HepG2 (cell line): Measurements from ENCODE around the gene PACS2. TPM values are rescaled to one million over a fixed set of nuclear protein-coding genes. Genes with fewer than 3 reads are reported as not detected.

Experiments used
- ATAC-seq: fragments of 200-7000 bp; cut with Tn5 transposase; 3 replicates; pipeline ENCODE4 v1.9.1; 2020; ENCODE audit warnings: mild to moderate bottlenecking, moderate library complexity
- BruUV-seq: library from RNA; stranded (reverse); fragments of 400-500 nt; replicated peaks from 2 replicates; lab custom pipeline; 2021; lab: Mats Ljungman, UMichigan
- CTCF ChIA-PET: fragments of 300-600 bp; formaldehyde crosslinking; extraction: SDS; loops from one replicate; lab custom pipeline; 2021; ENCODE audit warnings: low total read pairs, inconsistent platforms, low intra/inter-chr PET ratio; lab: Yijun Ruan, JAX
- POLR2A ChIA-PET: fragments of 350-600 bp; sonication (Branson Sonifier 250); formaldehyde crosslinking; loops from one replicate; lab custom pipeline; 2020; ENCODE audit warnings: antibody characterized with exemption, inconsistent platforms; lab: Yijun Ruan, JAX
- DNase-seq: peaks from one replicate; pipeline ENCODE4 v3.0.0-alpha.2; 2015; ENCODE audit warnings: low spot score
- FAIRE-seq: peaks from 3 replicates; lab custom pipeline; 2011; peaks lifted over from hg19 to GRCh38; lab: Jason Lieb, UNC
- H2AFZ ChIP-seq: one replicate; pipeline ENCODE4 v1.6.1; 2011; ENCODE audit warnings: low read length, inconsistent platforms
- H3K27ac ChIP-seq: fragments of 300-600 bp; 3 replicates; pipeline ENCODE4 v1.8.0; 2011; ENCODE audit warnings: mixed run types, mild to moderate bottlenecking, mixed read lengths, low read length, inconsistent platforms; ENCODE audit not compliant: insufficient read depth; ENCODE audit errors: extremely low read length
- H3K27me3 ChIP-seq, 2 experiments: fragments of 200-600 bp in 1 of 2; 2 replicates in 1 of 2; 3 replicates in 1 of 2; pipeline versions ENCODE4 v1.6.0 to v1.8.0; 2011; ENCODE audit warnings: low read length in 2 of 2, mild to moderate bottlenecking in 2 of 2, moderate library complexity in 2 of 2, inconsistent platforms in 1 of 2; ENCODE audit not compliant: insufficient read depth in 2 of 2, control insufficient read depth in 1 of 2
- H3K36me3 ChIP-seq, 2 experiments: fragments of 200-600 bp in 1 of 2; replicated peaks in 1 of 2; 2 replicates in 1 of 2; 3 replicates in 1 of 2; pipeline versions ENCODE4 v1.5.1 to v1.8.0; 2011; ENCODE audit warnings: low read length in 2 of 2, inconsistent platforms in 1 of 2; ENCODE audit not compliant: insufficient read depth in 2 of 2, control insufficient read depth in 1 of 2
- H3K4me1 ChIP-seq: 2 replicates; pipeline ENCODE4 v1.5.1; 2012; ENCODE audit warnings: low read length, inconsistent platforms; ENCODE audit not compliant: insufficient read depth
- H3K4me2 ChIP-seq: 2 replicates; pipeline ENCODE4 v1.6.0; 2011; ENCODE audit warnings: low read depth, low read length, inconsistent platforms
- H3K4me3 ChIP-seq, 3 experiments: fragments of 200-600 bp in 1 of 3; sonication (generic), shearing (Covaris generic) in 1 of 3; replicated peaks in 1 of 3; 2 replicates each; pipeline ENCODE4 v1.5.1; 2011 to 2016; ENCODE audit warnings: low read length in 3 of 3, inconsistent platforms in 2 of 3, low read depth in 2 of 3, mild to moderate bottlenecking in 2 of 3, control low read depth in 1 of 3, mixed read lengths in 1 of 3; ENCODE audit not compliant: insufficient read depth in 1 of 3
- H3K79me2 ChIP-seq: one replicate; pipeline ENCODE4 v1.6.1; 2011; ENCODE audit warnings: low read length, inconsistent platforms; ENCODE audit not compliant: insufficient read depth
- H3K9ac ChIP-seq: 2 replicates; pipeline ENCODE4 v1.6.0; 2011; ENCODE audit warnings: mild to moderate bottlenecking, low read depth, low read length, inconsistent platforms; ENCODE audit not compliant: insufficient read depth
- H3K9me3 ChIP-seq: 2 replicates; pipeline ENCODE4 v1.5.1; 2012; ENCODE audit warnings: mild to moderate bottlenecking, low read length
- H4K20me1 ChIP-seq: 2 replicates; pipeline ENCODE4 v1.6.0; 2011; ENCODE audit warnings: inconsistent platforms, mild to moderate bottlenecking, low read length, moderate library complexity; ENCODE audit not compliant: insufficient read depth
- AGO2 ChIP-seq: fragments of 200-400 bp; formaldehyde crosslinking; optimal IDR thresholded peaks from 2 replicates; pipeline ENCODE3; 2017; ENCODE audit warnings: mild to moderate bottlenecking, low read depth, low read length, moderate library complexity
- FIP1L1 ChIP-seq: fragments of 200-400 bp; formaldehyde crosslinking; IDR thresholded peaks from 2 replicates; pipeline ENCODE4 v1.6.1; 2018; ENCODE audit warnings: low read depth, mild to moderate bottlenecking, low read length, moderate library complexity, borderline replicate concordance; ENCODE audit not compliant: insufficient read depth
- HNRNPK ChIP-seq: fragments of 200-400 bp; formaldehyde crosslinking; IDR thresholded peaks from 2 replicates; pipeline ENCODE4 v1.6.1; 2018; ENCODE audit warnings: low read length, low read depth, moderate library complexity, mild to moderate bottlenecking; ENCODE audit not compliant: poor library complexity, severe bottlenecking
- NCOA5 ChIP-seq: sonication (generic); formaldehyde crosslinking; IDR thresholded peaks from 2 replicates; pipeline ENCODE4 v1.4.0; 2020; ENCODE audit warnings: missing genetic modification reagents
- SRF ChIP-seq: IDR thresholded peaks from 2 replicates; pipeline ENCODE4 v1.6.1; 2011; ENCODE audit warnings: mild to moderate bottlenecking, low read depth, low read length, moderate library complexity
- TBP ChIP-seq: sonication (generic); formaldehyde crosslinking; IDR thresholded peaks from 2 replicates; pipeline ENCODE4 v1.5.0; 2020; ENCODE audit warnings: missing genetic modification reagents
- TBX2 ChIP-seq: sonication (generic); formaldehyde crosslinking; IDR thresholded peaks from 2 replicates; pipeline ENCODE4 v1.5.0; 2020; ENCODE audit warnings: missing genetic modification reagents, mild to moderate bottlenecking, borderline replicate concordance
- TRIM24 ChIP-seq: sonication (generic); formaldehyde crosslinking; IDR thresholded peaks from 2 replicates; pipeline ENCODE4 v1.8.0; 2022; ENCODE audit warnings: mild to moderate bottlenecking, missing genetic modification reagents
- ZNF138 ChIP-seq: sonication (generic); formaldehyde crosslinking; IDR thresholded peaks from 2 replicates; pipeline ENCODE4 v1.5.0; 2020; ENCODE audit warnings: mild to moderate bottlenecking, low read depth, missing genetic modification reagents
- ZNF761 ChIP-seq: sonication (generic); formaldehyde crosslinking; conservative IDR thresholded peaks from 2 replicates; pipeline ENCODE4 v1.4.0; 2020; ENCODE audit warnings: mild to moderate bottlenecking, missing genetic modification reagents
- ZNF788 ChIP-seq: sonication (generic); formaldehyde crosslinking; IDR thresholded peaks from 2 replicates; pipeline ENCODE4 v1.5.0; 2020; ENCODE audit warnings: mild to moderate bottlenecking, missing genetic modification reagents, borderline replicate concordance
- WGBS: methylation state at CpG from one replicate; pipeline ENCODE4 v1.1.6; 2017; ENCODE audit warnings: low lambda C conversion rate; 5-methylcytosine and 5-hydroxymethylcytosine counted together
- in situ Hi-C: cut with HindIII; loops from 2 replicates; pipeline ENCODE4 v1.10.0; 2017; ENCODE audit warnings: low pct_unique_long_range_greater_than_20kb; ENCODE audit not compliant: extremely low pct_ligation_motif_present
- intact Hi-C: fragments of 100-400 bp; cut with micrococcal nuclease; formaldehyde crosslinking; loops from one replicate; pipeline ENCODE4 v1.10.0; 2022; ENCODE audit not compliant: unreplicated experiment
- polyA plus RNA-seq, 8 experiments: library from polyadenylated mRNA; depleted of rRNA in 3 of 8; stranded (reverse) in 7 of 8; unstranded in 1 of 8; fragments of >200 nt; fragmentation: Illumina TruSeq in 4 of 8; extraction: Trizol in 4 of 8; gene quantifications; 2 replicates each; pipeline versions ENCODE4 v1.2.1 to v1.2.3, GENCODE V29; 2011 to 2016; ENCODE audit warnings: low read depth in 4 of 8, missing spikeins in 1 of 8, mixed read lengths in 1 of 8; ENCODE audit not compliant: insufficient read depth in 1 of 8
- total RNA-seq, 5 experiments: library from RNA; depleted of rRNA; stranded (reverse); fragments of >200 nt; fragmentation: Illumina TruSeq; extraction: Trizol; gene quantifications; 2 replicates each; pipeline ENCODE4 v1.2.3, GENCODE V29; 2016; ENCODE audit warnings: low read depth in 1 of 5
- TF ChIP-seq, protein P1 (sequence below): IDR thresholded peaks from 2 replicates; pipeline ENCODE4 v1.6.1; 2016; ENCODE audit warnings: missing compliant biosample characterization, missing genetic modification reagents, borderline replicate concordance
- TF ChIP-seq, protein P2 (sequence below): sonication (generic); formaldehyde crosslinking; conservative IDR thresholded peaks from 2 replicates; pipeline ENCODE4 v1.5.0; 2020; ENCODE audit warnings: missing genetic modification reagents

The PACS2 gene
- total and polyA plus RNA-seq, 2 of the 13 experiments (the other 11 are each of a cell fraction or from before 2014, with no cell fraction given), result 23.6 to 27.6 TPM

DNA sequence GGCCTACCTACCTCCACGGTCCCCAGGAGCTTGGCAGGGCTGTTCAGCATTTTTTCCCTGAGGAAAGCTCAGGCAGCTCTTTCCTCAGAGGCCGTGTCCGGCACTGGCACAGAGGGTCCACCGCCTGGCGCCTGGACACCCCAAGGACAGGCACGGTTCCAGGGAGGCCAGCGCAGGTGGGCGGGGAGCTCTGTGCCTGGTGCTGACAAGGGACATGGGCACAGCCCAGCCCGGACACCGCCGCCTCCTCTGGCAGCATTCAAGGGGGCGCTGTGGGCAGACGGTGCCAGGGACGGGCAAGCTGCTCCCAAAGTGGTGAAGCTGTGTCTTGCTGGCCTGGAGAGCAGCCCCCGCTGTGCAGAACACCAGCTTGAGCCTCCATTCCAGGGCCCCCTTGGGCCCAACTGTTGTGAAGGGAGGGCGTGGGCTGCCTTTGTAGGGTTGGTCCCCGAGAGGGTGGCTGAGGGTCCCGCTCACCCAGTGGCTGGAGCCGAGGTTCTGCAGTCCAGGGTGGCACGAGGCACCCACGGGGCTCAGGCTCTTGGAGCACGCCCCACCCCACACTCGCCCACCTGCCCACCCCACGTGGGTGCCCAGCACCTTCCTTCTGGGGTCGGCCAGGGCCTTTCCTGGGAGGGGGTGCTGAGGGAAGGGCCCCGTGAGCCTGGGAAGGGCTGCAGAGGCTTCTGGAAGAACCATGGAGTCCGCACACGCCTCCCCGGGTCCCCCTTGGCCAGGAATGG lies 54.5 kb downstream of the PACS2 start (continued):
- TF ChIP-seq, protein P1, sequence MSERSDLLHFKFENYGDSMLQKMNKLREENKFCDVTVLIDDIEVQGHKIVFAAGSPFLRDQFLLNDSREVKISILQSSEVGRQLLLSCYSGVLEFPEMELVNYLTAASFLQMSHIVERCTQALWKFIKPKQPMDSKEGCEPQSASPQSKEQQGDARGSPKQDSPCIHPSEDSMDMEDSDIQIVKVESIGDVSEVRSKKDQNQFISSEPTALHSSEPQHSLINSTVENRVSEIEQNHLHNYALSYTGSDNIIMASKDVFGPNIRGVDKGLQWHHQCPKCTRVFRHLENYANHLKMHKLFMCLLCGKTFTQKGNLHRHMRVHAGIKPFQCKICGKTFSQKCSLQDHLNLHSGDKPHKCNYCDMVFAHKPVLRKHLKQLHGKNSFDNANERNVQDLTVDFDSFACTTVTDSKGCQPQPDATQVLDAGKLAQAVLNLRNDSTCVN (CRISPR knock-in tag), result no peak
- TF ChIP-seq HNRNPK (no peak), AGO2 (peak; percentile 21), FIP1L1 (no peak), TBP (CRISPR knock-in tag) (no peak), ZNF138 (no peak)

DNA sequence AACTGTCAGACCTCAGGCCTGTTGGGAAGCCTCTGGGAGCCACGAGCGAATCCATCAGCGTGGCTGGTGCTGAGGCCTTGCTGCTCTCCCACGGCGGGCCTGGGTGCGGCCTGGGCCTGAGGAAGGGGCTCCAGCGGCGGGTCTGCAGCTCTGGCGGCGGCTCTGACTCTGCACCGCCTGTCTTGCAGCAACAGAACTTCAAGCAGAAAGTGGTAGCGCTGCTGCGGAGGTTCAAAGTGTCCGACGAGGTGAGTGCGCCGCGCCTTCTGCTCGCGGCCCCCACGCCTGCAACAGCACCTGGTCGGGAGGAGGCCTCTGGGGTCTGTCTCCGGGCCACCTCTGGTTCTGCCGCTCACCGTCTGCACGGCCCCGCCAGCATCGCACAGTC lies 55.1 kb downstream of the PACS2 start:
- H2AFZ ChIP-seq, result no peak overlapping the region
- H3K4me3 ChIP-seq, result no peak overlapping the region
- H3K9me3 ChIP-seq, result no peaks in the 10 kb centered on the region
- H3K27ac ChIP-seq, result no peak overlapping the region
- in situ Hi-C loops (no loop called here), intact Hi-C loops (loop anchor here (2.0 to 5.0 kb wide), 2 partner anchors 119 to 163 kb away; no protein-coding TSS in a partner anchor)
- no peaks in the 10 kb centered on the region; a peak in 1 of 5 replicates for H3K36me3 ChIP-seq
- no peak for ATAC-seq
- TF ChIP-seq ZNF761 (CRISPR knock-in tag) (no peak), ZNF788 (CRISPR knock-in tag) (no peak), TRIM24 (CRISPR knock-in tag) (no peak), SRF (no peak), TBX2 (CRISPR knock-in tag) (no peak), NCOA5 (CRISPR knock-in tag) (no peak)
- TF ChIP-seq, protein P2, sequence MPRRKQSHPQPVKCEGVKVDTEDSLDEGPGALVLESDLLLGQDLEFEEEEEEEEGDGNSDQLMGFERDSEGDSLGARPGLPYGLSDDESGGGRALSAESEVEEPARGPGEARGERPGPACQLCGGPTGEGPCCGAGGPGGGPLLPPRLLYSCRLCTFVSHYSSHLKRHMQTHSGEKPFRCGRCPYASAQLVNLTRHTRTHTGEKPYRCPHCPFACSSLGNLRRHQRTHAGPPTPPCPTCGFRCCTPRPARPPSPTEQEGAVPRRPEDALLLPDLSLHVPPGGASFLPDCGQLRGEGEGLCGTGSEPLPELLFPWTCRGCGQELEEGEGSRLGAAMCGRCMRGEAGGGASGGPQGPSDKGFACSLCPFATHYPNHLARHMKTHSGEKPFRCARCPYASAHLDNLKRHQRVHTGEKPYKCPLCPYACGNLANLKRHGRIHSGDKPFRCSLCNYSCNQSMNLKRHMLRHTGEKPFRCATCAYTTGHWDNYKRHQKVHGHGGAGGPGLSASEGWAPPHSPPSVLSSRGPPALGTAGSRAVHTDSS (CRISPR knock-in tag), result no peak
- ChIA-PET CTCF (interaction anchor here (1.7 kb wide), 1 partner anchor 117 kb away, joined by 6 read pairs; the partner anchor contains the start of gene CRIP1), POLR2A (no interaction called here)
- no peaks in the 10 kb centered on the region for H4K20me1 ChIP-seq
- H3K27me3 ChIP-seq, result no peaks in the 10 kb centered on the region
- H3K9ac ChIP-seq, result no peak overlapping the region
- no peak for DNase-seq
- no TSS peak for BruUV-seq
- H3K4me2 ChIP-seq, result no peak overlapping the region
- WGBS, result 94% methylated on average over 13 of the region's 28 CpGs
- no peaks in the 10 kb centered on the region for H3K79me2 ChIP-seq
- no peak for FAIRE-seq
- no peaks in the 10 kb centered on the region for H3K4me1 ChIP-seq
